ENCODE data around the gene NDUFS4. TPM values are rescaled to one million over a fixed set of nuclear protein-coding genes. Genes with fewer than 3 reads are reported as not detected.

Gene NDUFS4
- total RNA-seq, 1 experiment from 2014 or later, result 92.9 TPM

GRCh38 chr5:53569453-53569852 is 9.0 kb downstream of the NDUFS4 start:
- Histone ChIP-seq H3K14ac (ENCODE audit: insufficient read depth, low read length) (no peak overlapping the region), H4K91ac (ENCODE audit: insufficient read length, low read depth, low read length) (no peak overlapping the region), H2BK15ac (ENCODE audit: low read depth, low read length) (no peak overlapping the region), H3K9ac (ENCODE audit: extremely low read depth, insufficient read length, low read length) (no peak overlapping the region), H2BK12ac (ENCODE audit: insufficient read length, low read depth, low read length) (no peak overlapping the region), H3K4me2 (ENCODE audit: insufficient read depth, insufficient read length, low read length) (no peak overlapping the region), H3K23me2 (ENCODE audit: insufficient read length, low read depth, low read length, poor library complexity, severe bottlenecking) (no peaks in the 10 kb centered on the region), H2BK120ac (ENCODE audit: low read depth, low read length, poor library complexity, severe bottlenecking) (no peak overlapping the region), H2BK20ac (ENCODE audit: low read depth, low read length, poor library complexity, severe bottlenecking) (no peak overlapping the region), H2AK5ac (ENCODE audit: insufficient read length, low read length) (no peak overlapping the region), H3T11ph (ENCODE audit: low read length) (no peak overlapping the region), H3K18ac (ENCODE audit: insufficient read length, low read depth, low read length) (no peak overlapping the region), H2BK5ac (ENCODE audit: insufficient read length, low read length) (no peak overlapping the region), H4K8ac (replicated peaks; ENCODE audit: insufficient read length, low read depth, low read length) (no peak overlapping the region), H2AFZ (ENCODE audit: low read length) (no peak overlapping the region), H3K79me1 (ENCODE audit: insufficient read depth, low read depth, low read length, poor library complexity, severe bottlenecking) (peaks cover 2% of the 10 kb centered on the region), H3K27me3 (ENCODE audit: insufficient read depth, low read length) (no peaks in the 10 kb centered on the region), H3K9me3 (ENCODE audit: control insufficient read depth, low read depth, low read length) (no peaks in the 10 kb centered on the region), H4K20me1 (ENCODE audit: control insufficient read depth, insufficient read depth, insufficient read length) (no peaks in the 10 kb centered on the region), H3K27ac (ENCODE audit: insufficient read length, low read depth, low read length) (no peak overlapping the region), H3K4ac (ENCODE audit: low read depth, low read length) (no peak overlapping the region), H4K5ac (ENCODE audit: insufficient read length, low read depth, low read length) (no peak overlapping the region), H3K4me1 (ENCODE audit: insufficient read depth, low read length) (no peaks in the 10 kb centered on the region), H3K56ac (ENCODE audit: insufficient read length, low read depth, low read length) (no peak overlapping the region), H3K23ac (ENCODE audit: insufficient read length, low read depth, low read length) (no peak overlapping the region), H3K79me2 (ENCODE audit: insufficient read depth, low read length) (peaks cover 10% of the 10 kb centered on the region; the same call in 1 of the 2 replicates)
- H3K9me3 Mint-ChIP-seq, result no peaks in the 10 kb centered on the region
- peaks cover 5 to 7% of the 10 kb centered on the region in 2 experiments; a peak in 2 of 4 replicates for H3K4me1 Mint-ChIP-seq
- no peak overlapping the region for H3K27ac Mint-ChIP-seq
- no peak for DNase-seq
- no peak overlapping the region for H3K4me3 Mint-ChIP-seq
- H3K36me3 Mint-ChIP-seq (ENCODE audit: insufficient read depth in 1 of 3, low read depth in 3 of 3), result peaks cover 0 to 6% (median 5%) of the 10 kb centered on the region in 3 experiments; a peak in 3 of 7 replicates
- TF ChIP-seq CTCF (conservative IDR thresholded peaks at IDR 0.05), result no peak
- no peaks in the 10 kb centered on the region for H3K27me3 Mint-ChIP-seq (ENCODE audit: low read depth)
- no CpG with 5 or more reads among the region's 4 CpGs for WGBS (ENCODE audit: extremely low coverage, insufficient read length, low lambda C conversion rate)
